HepG2 (cell line): Measurements from ENCODE around the gene MAP3K2. TPM values are rescaled to one million over a fixed set of nuclear protein-coding genes. Genes with fewer than 3 reads are reported as not detected.

Experiments used
- ATAD3A ChIP-seq: sonication (generic); formaldehyde crosslinking; IDR thresholded peaks from 2 replicates; pipeline ENCODE4 v1.4.0; 2020; ENCODE audit warnings: missing genetic modification reagents
- CCDC6 ChIP-seq: sonication (generic); formaldehyde crosslinking; IDR thresholded peaks from 2 replicates; pipeline ENCODE4 v1.8.1; 2022; ENCODE audit warnings: mild to moderate bottlenecking, missing genetic modification reagents, moderate library complexity
- HBP1 ChIP-seq: IDR thresholded peaks from 2 replicates; pipeline ENCODE4 v1.6.1; 2016; ENCODE audit warnings: low read depth, control low read depth
- HNRNPH1 ChIP-seq: fragments of 200-400 bp; formaldehyde crosslinking; optimal IDR thresholded peaks from 2 replicates; pipeline ENCODE3; 2017; ENCODE audit warnings: mild to moderate bottlenecking, low read depth, low read length
- IKZF1 ChIP-seq: fragments of 450-650 bp; IDR thresholded peaks from 2 replicates; pipeline ENCODE4 v1.7.1; 2016
- KAT2B ChIP-seq: fragments of 150-350 bp; IDR thresholded peaks from 2 replicates; pipeline ENCODE4 v1.6.1; 2014; ENCODE audit warnings: low read depth, low read length, borderline replicate concordance
- LBX2 ChIP-seq: sonication (generic); formaldehyde crosslinking; IDR thresholded peaks from 2 replicates; pipeline ENCODE4 v1.5.0; 2020; ENCODE audit warnings: missing genetic modification reagents, mild to moderate bottlenecking, borderline replicate concordance
- NR2C2 ChIP-seq: sonication (generic); formaldehyde crosslinking; IDR thresholded peaks from 2 replicates; pipeline ENCODE4 v1.4.0; 2020; ENCODE audit warnings: missing genetic modification reagents, mild to moderate bottlenecking, moderate library complexity, borderline replicate concordance
- NR2F6 ChIP-seq, 2 experiments: IDR thresholded peaks; 2 replicates each; pipeline ENCODE4 v1.6.1; 2016; ENCODE audit warnings: antibody characterized with exemption in 1 of 2, mild to moderate bottlenecking in 1 of 2
- RBFOX2 ChIP-seq: fragments of 200-400 bp; formaldehyde crosslinking; IDR thresholded peaks from 2 replicates; pipeline ENCODE4 v1.6.1; 2017; ENCODE audit warnings: low read depth, mild to moderate bottlenecking, low read length
- RXRB ChIP-seq: IDR thresholded peaks from 2 replicates; pipeline ENCODE4 v1.6.1; 2016; ENCODE audit warnings: borderline replicate concordance, missing genetic modification reagents, missing compliant biosample characterization
- SRSF4 ChIP-seq: fragments of 200-400 bp; formaldehyde crosslinking; IDR thresholded peaks from one replicate; pipeline ENCODE4 v1.6.1; 2018; ENCODE audit warnings: mild to moderate bottlenecking, low read depth, low read length, moderate library complexity; ENCODE audit not compliant: poor library complexity, severe bottlenecking
- ZKSCAN5 ChIP-seq: sonication (generic); formaldehyde crosslinking; IDR thresholded peaks from 2 replicates; pipeline ENCODE4 v1.5.1; 2020; ENCODE audit warnings: mild to moderate bottlenecking, missing genetic modification reagents
- ZMYM3 ChIP-seq: sonication (generic); formaldehyde crosslinking; IDR thresholded peaks from 2 replicates; pipeline ENCODE4 v1.5.1; 2020; ENCODE audit warnings: mild to moderate bottlenecking, missing genetic modification reagents
- ZNF44 ChIP-seq: sonication (generic); formaldehyde crosslinking; IDR thresholded peaks from 2 replicates; pipeline ENCODE4 v1.5.1; 2020; ENCODE audit warnings: mild to moderate bottlenecking, missing genetic modification reagents
- ZNF468 ChIP-seq: sonication (generic); formaldehyde crosslinking; IDR thresholded peaks from 2 replicates; pipeline ENCODE4 v1.8.0; 2022; ENCODE audit warnings: mild to moderate bottlenecking, moderate library complexity, missing genetic modification reagents
- ZNF570 ChIP-seq: sonication (generic); formaldehyde crosslinking; IDR thresholded peaks from 2 replicates; pipeline ENCODE4 v1.4.0; 2020; ENCODE audit warnings: mild to moderate bottlenecking, missing genetic modification reagents, borderline replicate concordance
- ZNF589 ChIP-seq: sonication (generic); formaldehyde crosslinking; conservative IDR thresholded peaks from 2 replicates; pipeline ENCODE4 v1.8.0; 2022; ENCODE audit warnings: mild to moderate bottlenecking, moderate library complexity, missing genetic modification reagents
- ZNF724P ChIP-seq: sonication (generic); formaldehyde crosslinking; IDR thresholded peaks from 2 replicates; pipeline ENCODE4 v1.8.0; 2022; ENCODE audit warnings: missing genetic modification reagents, borderline replicate concordance
- ZNF776 ChIP-seq: sonication (generic); formaldehyde crosslinking; IDR thresholded peaks from 2 replicates; pipeline ENCODE4 v1.4.0; 2020; ENCODE audit warnings: mild to moderate bottlenecking, missing genetic modification reagents
- ZNF781 ChIP-seq: sonication (generic); formaldehyde crosslinking; IDR thresholded peaks from 2 replicates; pipeline ENCODE4 v1.5.1; 2020; ENCODE audit warnings: borderline replicate concordance, mild to moderate bottlenecking, missing genetic modification reagents; ENCODE audit errors: not compliant biosample characterization
- polyA plus RNA-seq, 8 experiments: library from polyadenylated mRNA; depleted of rRNA in 3 of 8; stranded (reverse) in 7 of 8; unstranded in 1 of 8; fragments of >200 nt; fragmentation: Illumina TruSeq in 4 of 8; extraction: Trizol in 4 of 8; gene quantifications; 2 replicates each; pipeline versions ENCODE4 v1.2.1 to v1.2.3, GENCODE V29; 2011 to 2016; ENCODE audit warnings: low read depth in 4 of 8, missing spikeins in 1 of 8, mixed read lengths in 1 of 8; ENCODE audit not compliant: insufficient read depth in 1 of 8
- total RNA-seq, 5 experiments: library from RNA; depleted of rRNA; stranded (reverse); fragments of >200 nt; fragmentation: Illumina TruSeq; extraction: Trizol; gene quantifications; 2 replicates each; pipeline ENCODE4 v1.2.3, GENCODE V29; 2016; ENCODE audit warnings: low read depth in 1 of 5
- TF ChIP-seq, protein P1 (sequence below): sonication (generic); formaldehyde crosslinking; conservative IDR thresholded peaks from 2 replicates; pipeline ENCODE4 v1.4.0; 2020; ENCODE audit warnings: missing genetic modification reagents
- TF ChIP-seq, protein P2 (sequence below): sonication (generic); formaldehyde crosslinking; IDR thresholded peaks from 2 replicates; pipeline ENCODE4 v1.5.0; 2020; ENCODE audit warnings: missing genetic modification reagents, mild to moderate bottlenecking, borderline replicate concordance

The MAP3K2 gene
- total and polyA plus RNA-seq, 2 of the 13 experiments (the other 11 are each of a cell fraction or from before 2014, with no cell fraction given): 12.2 to 37.2 TPM

DNA sequence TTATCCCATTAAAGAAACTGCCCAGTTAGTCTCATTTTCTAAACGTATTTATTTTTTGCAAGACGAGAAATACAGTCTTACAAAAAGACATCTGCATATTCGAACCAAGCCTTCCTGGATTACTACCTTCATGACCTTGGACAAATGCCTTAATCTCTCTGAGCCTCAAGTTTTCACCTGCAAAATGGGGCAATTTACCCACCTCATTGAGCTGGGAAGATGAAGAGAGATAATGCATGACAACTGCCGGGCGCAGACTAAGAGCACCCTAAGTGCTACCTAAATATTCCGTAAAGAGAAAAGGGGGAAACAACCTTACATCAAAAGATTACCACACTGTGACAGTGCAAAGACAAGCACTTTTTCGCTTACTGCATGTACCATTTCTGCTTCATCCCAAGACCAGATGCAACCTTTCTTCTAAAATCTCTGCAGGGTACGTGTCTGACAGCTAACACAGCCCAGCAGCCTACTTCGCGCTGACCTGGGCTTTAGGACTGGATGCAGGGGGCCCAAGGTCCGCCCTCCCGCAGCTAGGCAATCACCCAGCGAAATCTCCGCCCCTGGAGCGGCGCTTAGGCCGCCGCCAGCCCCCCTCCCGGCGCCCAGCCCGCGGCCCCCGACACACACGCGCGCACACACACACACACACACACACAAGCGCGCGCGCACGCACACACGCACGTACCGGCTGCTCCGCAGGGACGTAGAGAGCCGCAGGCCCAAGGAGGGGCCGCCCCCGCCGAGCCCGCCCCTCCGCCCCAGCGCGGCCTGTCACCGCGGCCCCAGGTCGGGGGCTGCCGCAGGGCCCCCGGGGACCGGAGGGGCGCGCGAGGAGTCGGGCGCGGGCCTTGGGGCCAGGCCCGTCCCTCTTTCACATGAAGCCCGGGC is 766 bp downstream of the MAP3K2 start (continued):
- peak; percentile 15; the same call in 1 of the 2 replicates for TF ChIP-seq LBX2 (CRISPR knock-in tag)
- TF ChIP-seq CCDC6 (CRISPR knock-in tag): peak; percentile 30; the same call in 1 of the 2 replicates
- peak; percentile 70; the same call in 1 of the 2 replicates for TF ChIP-seq HBP1 (CRISPR knock-in tag)
- peak; percentile 30; the same call in 1 of the 2 replicates for TF ChIP-seq ZNF468
- TF ChIP-seq, protein P1, sequence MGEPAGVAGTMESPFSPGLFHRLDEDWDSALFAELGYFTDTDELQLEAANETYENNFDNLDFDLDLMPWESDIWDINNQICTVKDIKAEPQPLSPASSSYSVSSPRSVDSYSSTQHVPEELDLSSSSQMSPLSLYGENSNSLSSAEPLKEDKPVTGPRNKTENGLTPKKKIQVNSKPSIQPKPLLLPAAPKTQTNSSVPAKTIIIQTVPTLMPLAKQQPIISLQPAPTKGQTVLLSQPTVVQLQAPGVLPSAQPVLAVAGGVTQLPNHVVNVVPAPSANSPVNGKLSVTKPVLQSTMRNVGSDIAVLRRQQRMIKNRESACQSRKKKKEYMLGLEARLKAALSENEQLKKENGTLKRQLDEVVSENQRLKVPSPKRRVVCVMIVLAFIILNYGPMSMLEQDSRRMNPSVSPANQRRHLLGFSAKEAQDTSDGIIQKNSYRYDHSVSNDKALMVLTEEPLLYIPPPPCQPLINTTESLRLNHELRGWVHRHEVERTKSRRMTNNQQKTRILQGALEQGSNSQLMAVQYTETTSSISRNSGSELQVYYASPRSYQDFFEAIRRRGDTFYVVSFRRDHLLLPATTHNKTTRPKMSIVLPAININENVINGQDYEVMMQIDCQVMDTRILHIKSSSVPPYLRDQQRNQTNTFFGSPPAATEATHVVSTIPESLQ: 0 out of 2 replicates have a peak, but pooled peaks have one; percentile 16
- no peak for TF ChIP-seq ZNF570 (CRISPR knock-in tag)
- TF ChIP-seq RXRB (CRISPR knock-in tag): no peak
- no peak for TF ChIP-seq IKZF1
- TF ChIP-seq ATAD3A (CRISPR knock-in tag): no peak
- TF ChIP-seq KAT2B: no peak
- no peak for TF ChIP-seq RBFOX2
- TF ChIP-seq NR2C2: no peak
- TF ChIP-seq, protein P2, sequence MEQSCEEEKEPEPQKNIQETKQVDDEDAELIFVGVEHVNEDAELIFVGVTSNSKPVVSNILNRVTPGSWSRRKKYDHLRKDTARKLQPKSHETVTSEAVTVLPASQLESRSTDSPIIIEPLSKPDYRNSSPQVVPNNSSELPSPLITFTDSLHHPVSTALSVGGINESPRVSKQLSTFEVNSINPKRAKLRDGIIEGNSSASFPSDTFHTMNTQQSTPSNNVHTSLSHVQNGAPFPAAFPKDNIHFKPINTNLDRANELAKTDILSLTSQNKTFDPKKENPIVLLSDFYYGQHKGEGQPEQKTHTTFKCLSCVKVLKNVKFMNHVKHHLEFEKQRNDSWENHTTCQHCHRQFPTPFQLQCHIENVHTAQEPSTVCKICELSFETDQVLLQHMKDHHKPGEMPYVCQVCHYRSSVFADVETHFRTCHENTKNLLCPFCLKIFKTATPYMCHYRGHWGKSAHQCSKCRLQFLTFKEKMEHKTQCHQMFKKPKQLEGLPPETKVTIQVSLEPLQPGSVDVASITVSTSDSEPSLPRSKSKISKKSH (CRISPR knock-in tag): no peak
- TF ChIP-seq ZNF781 (CRISPR knock-in tag): no peak
- TF ChIP-seq NR2F6 (IDR thresholded peaks at IDR 0.05): 0 out of 2 replicates have a peak, but pooled peaks have one; percentile 20
- peak; percentile 55; the same call in 1 of the 2 replicates for TF ChIP-seq NR2F6 (CRISPR knock-in tag; IDR thresholded peaks at IDR 0.05)
- no peak for TF ChIP-seq HNRNPH1
- no peak for TF ChIP-seq SRSF4
- no peak for TF ChIP-seq ZKSCAN5 (CRISPR knock-in tag)
- TF ChIP-seq ZNF724P: peak; percentile 56; the same call in 1 of the 2 replicates
- 0 out of 2 replicates have a peak, but pooled peaks have one; percentile 36 for TF ChIP-seq ZNF589
- TF ChIP-seq ZNF44 (CRISPR knock-in tag): no peak; the same call in 1 of the 2 replicates
- TF ChIP-seq ZNF776: 0 out of 2 replicates have a peak, but pooled peaks have one; percentile 71
- TF ChIP-seq ZMYM3 (CRISPR knock-in tag): peak; percentile 54
